PC-9 (cell line): ENCODE measurements around the gene WNK2. TPM values are rescaled to one million over a fixed set of nuclear protein-coding genes. Genes with fewer than 3 reads are reported as not detected.

Source experiments
- BruUV-seq: library from RNA; stranded (reverse); fragments of 400-500 nt; replicated peaks from 2 replicates; lab custom pipeline; 2021; lab: Mats Ljungman, UMichigan
- CTCF ChIA-PET: fragments of 300-600 bp; sonication (Branson Sonifier 250); formaldehyde crosslinking; loops from one replicate; lab custom pipeline; 2022; ENCODE audit warnings: antibody characterized with exemption; lab: Charles Lee
- POLR2A ChIA-PET: fragments of 300-600 bp; sonication (Branson Sonifier 250); formaldehyde crosslinking; loops from one replicate; lab custom pipeline; 2022; ENCODE audit warnings: antibody characterized with exemption; ENCODE audit not compliant: unreplicated experiment; lab: Charles Lee
- DNase-seq, 2 experiments: peaks; one replicate each; pipeline versions ENCODE4 v3.0.0 to v3.0.0-alpha.2; 2015 to 2022; ENCODE audit warnings: mixed read lengths in 1 of 2
- H2AFZ ChIP-seq: fragments of 200-600 bp; sonication (generic); 2 replicates; pipeline ENCODE4 v1.8.1; 2017; ENCODE audit warnings: antibody characterized with exemption
- H3F3A ChIP-seq: fragments of 200-600 bp; sonication (generic); 2 replicates; pipeline ENCODE4 v1.8.1; 2017; ENCODE audit warnings: antibody characterized with exemption, mild to moderate bottlenecking, low read depth; ENCODE audit not compliant: insufficient read depth
- H3K27ac ChIP-seq: fragments of 200-600 bp; sonication (generic); 2 replicates; pipeline ENCODE4 v1.6.1; 2016; ENCODE audit warnings: mixed run types
- H3K27me3 ChIP-seq: fragments of 200-600 bp; sonication (generic); 2 replicates; pipeline ENCODE4 v1.6.1; 2016; ENCODE audit warnings: low read depth, mixed run types; ENCODE audit not compliant: insufficient read depth
- H3K36me3 ChIP-seq: fragments of 200-600 bp; sonication (generic); 2 replicates; pipeline ENCODE4 v1.6.1; 2016; ENCODE audit warnings: low read depth, mixed run types
- H3K4me1 ChIP-seq: fragments of 200-600 bp; sonication (generic); replicated peaks from 2 replicates; pipeline ENCODE4 v1.6.1; 2016; ENCODE audit warnings: mixed run types; ENCODE audit not compliant: insufficient read depth
- H3K4me2 ChIP-seq: fragments of 200-600 bp; sonication (generic); 2 replicates; pipeline ENCODE4 v1.6.1; 2017; ENCODE audit warnings: mixed run types
- H3K4me3 ChIP-seq: fragments of 200-600 bp; sonication (generic); 2 replicates; pipeline ENCODE4 v1.6.1; 2016; ENCODE audit warnings: mixed run types
- H3K79me2 ChIP-seq: fragments of 200-600 bp; sonication (generic); 2 replicates; pipeline ENCODE4 v1.6.1; 2017; ENCODE audit warnings: low read depth, mixed run types
- H3K9me2 ChIP-seq: fragments of 200-600 bp; sonication (generic); 2 replicates; pipeline ENCODE4 v1.8.1; 2017; ENCODE audit warnings: mild to moderate bottlenecking; ENCODE audit not compliant: insufficient read depth
- H3K9me3 ChIP-seq: fragments of 200-600 bp; sonication (generic); 2 replicates; pipeline ENCODE4 v1.8.1; 2016; ENCODE audit warnings: low read depth; ENCODE audit not compliant: insufficient read depth
- H4K20me1 ChIP-seq: fragments of 200-600 bp; sonication (generic); 2 replicates; pipeline ENCODE4 v1.8.1; 2017; ENCODE audit not compliant: insufficient read depth
- EZH2 ChIP-seq: fragments of 200-600 bp; sonication (generic); IDR thresholded peaks from 2 replicates; pipeline ENCODE4 v1.8.0; 2017; ENCODE audit warnings: antibody characterized with exemption, low read depth
- intact Hi-C: fragments of 100-400 bp; cut with micrococcal nuclease; formaldehyde crosslinking; loops from one replicate; pipeline ENCODE4 v1.10.0; 2022; ENCODE audit not compliant: unreplicated experiment
- total RNA-seq: library from RNA; stranded (reverse); gene quantifications from 2 replicates; pipeline ENCODE4 v1.2.3, GENCODE V29; 2021
- TF ChIP-seq, protein P1 (sequence below): fragments of 200-600 bp; sonication (generic); conservative IDR thresholded peaks from 2 replicates; pipeline ENCODE4 v1.6.1; 2017; ENCODE audit warnings: mixed run types, antibody characterized with exemption, mild to moderate bottlenecking, moderate library complexity

The WNK2 gene
- total RNA-seq, 1 experiment from 2014 or later: 44.6 TPM

GRCh38 chr9:93192721-93193387 lies 8.9 kb downstream of the WNK2 start:
- no peaks in the 10 kb centered on the region for H3K9me2 ChIP-seq
- intact Hi-C loops: no loop called here
- ChIA-PET CTCF (no interaction called here), POLR2A (no interaction called here)
- no peaks in the 10 kb centered on the region for H3K27me3 ChIP-seq
- no peak overlapping the region for H3K4me3 ChIP-seq
- H2AFZ ChIP-seq: no peak overlapping the region
- H3K4me1 ChIP-seq: peaks cover 3% of the 10 kb centered on the region
- TF ChIP-seq EZH2: no peak
- TF ChIP-seq, protein P1, sequence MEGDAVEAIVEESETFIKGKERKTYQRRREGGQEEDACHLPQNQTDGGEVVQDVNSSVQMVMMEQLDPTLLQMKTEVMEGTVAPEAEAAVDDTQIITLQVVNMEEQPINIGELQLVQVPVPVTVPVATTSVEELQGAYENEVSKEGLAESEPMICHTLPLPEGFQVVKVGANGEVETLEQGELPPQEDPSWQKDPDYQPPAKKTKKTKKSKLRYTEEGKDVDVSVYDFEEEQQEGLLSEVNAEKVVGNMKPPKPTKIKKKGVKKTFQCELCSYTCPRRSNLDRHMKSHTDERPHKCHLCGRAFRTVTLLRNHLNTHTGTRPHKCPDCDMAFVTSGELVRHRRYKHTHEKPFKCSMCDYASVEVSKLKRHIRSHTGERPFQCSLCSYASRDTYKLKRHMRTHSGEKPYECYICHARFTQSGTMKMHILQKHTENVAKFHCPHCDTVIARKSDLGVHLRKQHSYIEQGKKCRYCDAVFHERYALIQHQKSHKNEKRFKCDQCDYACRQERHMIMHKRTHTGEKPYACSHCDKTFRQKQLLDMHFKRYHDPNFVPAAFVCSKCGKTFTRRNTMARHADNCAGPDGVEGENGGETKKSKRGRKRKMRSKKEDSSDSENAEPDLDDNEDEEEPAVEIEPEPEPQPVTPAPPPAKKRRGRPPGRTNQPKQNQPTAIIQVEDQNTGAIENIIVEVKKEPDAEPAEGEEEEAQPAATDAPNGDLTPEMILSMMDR: no peak
- BruUV-seq: no TSS peak
- H3K79me2 ChIP-seq: no peaks in the 10 kb centered on the region
- no peak overlapping the region for H3K4me2 ChIP-seq
- no peak for DNase-seq
- no peaks in the 10 kb centered on the region for H3K36me3 ChIP-seq
- H3K9me3 ChIP-seq: no peaks in the 10 kb centered on the region
- no peaks in the 10 kb centered on the region; the same call in none of the 2 replicates for H4K20me1 ChIP-seq
- no peak overlapping the region for H3K27ac ChIP-seq
- no peaks in the 10 kb centered on the region for H3F3A ChIP-seq

DNA sequence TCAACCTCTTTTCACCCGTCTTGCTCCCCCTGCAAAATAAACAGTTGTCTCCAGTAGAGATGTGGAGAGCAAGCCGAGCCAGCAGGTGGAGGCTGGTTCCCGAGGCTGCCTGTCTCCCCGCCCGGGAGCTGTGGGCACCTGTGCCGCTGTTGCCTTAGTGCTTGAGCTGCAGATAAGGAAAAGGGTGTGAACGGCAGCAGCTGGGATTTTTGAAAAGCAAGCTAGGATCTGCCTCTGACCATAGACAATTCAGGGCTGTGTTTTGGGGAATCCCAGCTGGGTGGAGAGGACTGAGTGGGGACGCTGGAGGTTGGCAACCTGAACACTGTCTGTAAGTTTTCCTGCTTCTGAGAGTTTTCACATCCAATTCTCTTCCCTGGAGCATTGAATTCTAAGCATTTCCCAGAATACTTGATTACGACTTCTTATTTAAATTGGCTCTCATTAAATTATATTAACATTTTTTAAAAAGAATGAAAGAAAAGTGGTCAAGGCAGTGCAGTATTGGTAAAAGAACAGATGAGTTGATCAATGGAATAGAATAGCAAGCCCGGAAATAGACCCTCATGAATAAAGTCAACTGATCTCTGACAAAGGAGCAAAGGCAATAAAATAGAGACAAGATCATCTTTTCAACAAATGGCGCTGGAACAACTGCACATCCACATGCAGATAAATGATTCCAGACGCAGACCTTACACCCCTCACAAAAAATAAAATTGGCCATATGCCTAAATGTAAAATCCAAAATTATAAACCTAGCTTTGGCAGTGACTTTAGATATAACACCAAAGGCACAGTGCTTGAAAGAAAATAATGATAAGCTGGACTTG lies 9.7 kb downstream of the WNK2 start:
- H3K27ac ChIP-seq: no peak overlapping the region
- TF ChIP-seq, protein P1: no peak
- TF ChIP-seq EZH2: no peak
- no peak overlapping the region for H2AFZ ChIP-seq
- H3K9me2 ChIP-seq: no peaks in the 10 kb centered on the region
- no peaks in the 10 kb centered on the region for H3K9me3 ChIP-seq
- intact Hi-C loops: no loop called here
- no peak overlapping the region for H3K4me3 ChIP-seq
- no peaks in the 10 kb centered on the region; the same call in none of the 2 replicates for H4K20me1 ChIP-seq
- no peaks in the 10 kb centered on the region for H3F3A ChIP-seq
- DNase-seq: no peak
- BruUV-seq: no TSS peak
- POLR2A ChIA-PET: no interaction called here
- H3K4me2 ChIP-seq: no peak overlapping the region
- H3K36me3 ChIP-seq: no peaks in the 10 kb centered on the region
- H3K79me2 ChIP-seq: no peaks in the 10 kb centered on the region
- no peaks in the 10 kb centered on the region for H3K27me3 ChIP-seq
- peaks cover 6% of the 10 kb centered on the region for H3K4me1 ChIP-seq
- CTCF ChIA-PET: no interaction called here

DNA sequence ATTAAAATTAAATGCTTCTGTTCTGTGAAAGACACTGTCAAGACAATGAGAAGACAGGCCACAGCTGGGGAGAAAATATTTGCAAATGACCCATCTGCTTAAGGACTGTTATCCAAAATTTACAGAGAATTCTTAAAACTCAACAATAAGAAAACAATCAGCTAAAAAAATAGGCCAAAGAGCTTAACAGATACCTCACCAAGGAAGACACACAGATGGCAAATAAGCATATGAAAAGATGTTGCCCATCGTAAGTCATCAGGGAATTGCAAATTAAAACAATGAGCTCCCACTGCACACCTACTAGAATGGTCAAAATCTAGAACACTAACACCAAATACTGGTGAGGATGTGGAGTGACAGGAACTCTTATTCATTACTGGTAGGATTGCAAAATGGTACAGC lies 10.3 kb downstream of the WNK2 start:
- no peak for TF ChIP-seq EZH2
- TF ChIP-seq, protein P1: no peak
- ChIA-PET CTCF (interaction anchor here (0.6 kb wide), 1 partner anchor 40 kb away, joined by 5 read pairs; no protein-coding TSS in a partner anchor), POLR2A (no interaction called here)
- no TSS peak for BruUV-seq
- no peaks in the 10 kb centered on the region for H3K36me3 ChIP-seq
- H3K9me2 ChIP-seq: no peaks in the 10 kb centered on the region
- no peaks in the 10 kb centered on the region; the same call in 1 of the 2 replicates for H3K79me2 ChIP-seq
- H2AFZ ChIP-seq: no peak overlapping the region
- H3K4me2 ChIP-seq: no peak overlapping the region
- intact Hi-C loops: no loop called here
- H3K4me1 ChIP-seq: peaks cover 6% of the 10 kb centered on the region
- no peaks in the 10 kb centered on the region for H3K27me3 ChIP-seq
- no peak for DNase-seq
- no peak overlapping the region for H3K4me3 ChIP-seq
- H3K27ac ChIP-seq: no peak overlapping the region
- H3F3A ChIP-seq: no peaks in the 10 kb centered on the region
- H3K9me3 ChIP-seq: no peaks in the 10 kb centered on the region
- H4K20me1 ChIP-seq: no peaks in the 10 kb centered on the region; the same call in none of the 2 replicates
